Gastroesophageal sphincter (tissue), 4 donors: ENCODE results near the gene TBC1D24. TPM values are rescaled to one million over a fixed set of nuclear protein-coding genes. Genes with fewer than 3 reads are reported as not detected.

Source experiments
- ATAC-seq: fragments of 150-250 bp; one replicate; pipeline ENCODE4 v1.9.1; 2016; ENCODE audit warnings: mild to moderate bottlenecking, moderate library complexity
- H3K27ac ChIP-seq, 4 donors: fragments of 200-600 bp; sonication (generic) in 3 of 4; 1 replicate in 3 of 4; 2 replicates in 1 of 4; pipeline ENCODE4 v1.5.1; 2016 to 2019
- H3K27me3 ChIP-seq: fragments of 200-600 bp; sonication (generic); one replicate; pipeline ENCODE4 v1.5.1; 2019
- H3K36me3 ChIP-seq, 2 donors: fragments of 200-600 bp; sonication (generic); one replicate each; pipeline ENCODE4 v1.5.1; 2019; ENCODE audit warnings: control low read depth in 1 of 2
- H3K4me1 ChIP-seq, 3 donors: fragments of 200-600 bp; sonication (generic); 1 replicate in 2 of 3; 2 replicates in 1 of 3; pipeline ENCODE4 v1.5.1; 2016 to 2019; ENCODE audit warnings: control low read depth in 2 of 3
- H3K4me3 ChIP-seq, 2 donors: fragments of 200-600 bp; sonication (generic); one replicate each; pipeline ENCODE4 v1.5.1; 2019; ENCODE audit warnings: mild to moderate bottlenecking in 1 of 2, moderate library complexity in 1 of 2
- H3K9me3 ChIP-seq, 3 donors: fragments of 200-600 bp; sonication (generic); one replicate each; pipeline ENCODE4 v1.5.1; 2017 to 2019; ENCODE audit warnings: control low read depth in 2 of 3
- EP300 ChIP-seq: sonication (generic); formaldehyde crosslinking; IDR thresholded peaks from one replicate; pipeline ENCODE4 v1.6.1; 2017; ENCODE audit warnings: antibody characterized with exemption, mild to moderate bottlenecking
- POLR2A ChIP-seq, 2 donors: fragments of 450-650 bp; IDR thresholded peaks; one replicate each; pipeline ENCODE4 v1.6.1; 2017; ENCODE audit warnings: antibody characterized with exemption in 2 of 2, mild to moderate bottlenecking in 2 of 2, moderate library complexity in 1 of 2
- POLR2AphosphoS5 ChIP-seq: sonication (generic); formaldehyde crosslinking; IDR thresholded peaks from one replicate; pipeline ENCODE4 v1.6.1; 2017; ENCODE audit warnings: antibody characterized with exemption
- WGBS, 2 donors: methylation state at CpG; one replicate each; pipeline ENCODE4 v1.1.5; 2018; ENCODE audit warnings: low coverage in 1 of 2; 5-methylcytosine and 5-hydroxymethylcytosine counted together
- total RNA-seq, 4 donors: library from RNA; depleted of rRNA; stranded (reverse); fragments of >200 nt; gene quantifications; one replicate each; pipeline ENCODE4 v1.1.0, GENCODE V29; 2016
- TF ChIP-seq, protein P1 (sequence below), 4 experiments: fragments of 200-600 bp in 2 of 4; fragments of 450-650 bp in 2 of 4; sonication (generic) in 1 of 4; IDR thresholded peaks; one replicate each; pipeline ENCODE4 v1.5.1; 2017 to 2019; ENCODE audit warnings: antibody characterized with exemption in 4 of 4, mild to moderate bottlenecking in 2 of 4, moderate library complexity in 2 of 4

The TBC1D24 gene
- total RNA-seq, 4 donors from 2014 or later = 6.2 to 18.4 (median 14.2) TPM

DNA sequence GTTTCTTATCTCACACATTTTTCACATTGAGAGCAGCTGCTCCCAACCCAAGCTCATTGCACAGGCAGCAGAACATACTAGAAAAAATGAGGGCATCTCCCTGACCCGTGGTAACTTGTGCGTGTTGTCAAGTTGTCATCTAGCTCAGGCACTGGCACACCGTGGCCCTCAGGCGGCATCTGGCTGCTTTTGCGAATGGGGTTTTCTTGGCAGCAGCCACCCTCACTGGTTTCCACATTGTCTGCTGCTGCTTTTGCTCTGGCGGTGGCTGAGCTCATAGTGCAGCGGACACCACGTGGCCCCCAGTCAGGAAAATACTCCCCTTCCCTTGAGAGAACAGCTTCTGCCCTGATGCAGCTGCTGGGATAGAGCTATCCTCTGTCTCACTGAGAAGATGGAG is 24.4 kb upstream of the TBC1D24 start:
- 82 to 85% methylated on average over 4 to 5 of the region's 8 CpGs for WGBS, 2 donors
- no peak overlapping the region for H3K4me3 ChIP-seq
- H3K9me3 ChIP-seq = no peaks in the 10 kb centered on the region
- no peak for ATAC-seq
- H3K4me1 ChIP-seq = no peaks in the 10 kb centered on the region
- H3K27me3 ChIP-seq = no peaks in the 10 kb centered on the region
- H3K36me3 ChIP-seq = peaks cover 0 to 70% of the 10 kb centered on the region in 2 donors
- TF ChIP-seq POLR2A (IDR thresholded peaks at IDR 0.05) (no peak), POLR2AphosphoS5 (no peak), EP300 (no peak)
- TF ChIP-seq, protein P1, sequence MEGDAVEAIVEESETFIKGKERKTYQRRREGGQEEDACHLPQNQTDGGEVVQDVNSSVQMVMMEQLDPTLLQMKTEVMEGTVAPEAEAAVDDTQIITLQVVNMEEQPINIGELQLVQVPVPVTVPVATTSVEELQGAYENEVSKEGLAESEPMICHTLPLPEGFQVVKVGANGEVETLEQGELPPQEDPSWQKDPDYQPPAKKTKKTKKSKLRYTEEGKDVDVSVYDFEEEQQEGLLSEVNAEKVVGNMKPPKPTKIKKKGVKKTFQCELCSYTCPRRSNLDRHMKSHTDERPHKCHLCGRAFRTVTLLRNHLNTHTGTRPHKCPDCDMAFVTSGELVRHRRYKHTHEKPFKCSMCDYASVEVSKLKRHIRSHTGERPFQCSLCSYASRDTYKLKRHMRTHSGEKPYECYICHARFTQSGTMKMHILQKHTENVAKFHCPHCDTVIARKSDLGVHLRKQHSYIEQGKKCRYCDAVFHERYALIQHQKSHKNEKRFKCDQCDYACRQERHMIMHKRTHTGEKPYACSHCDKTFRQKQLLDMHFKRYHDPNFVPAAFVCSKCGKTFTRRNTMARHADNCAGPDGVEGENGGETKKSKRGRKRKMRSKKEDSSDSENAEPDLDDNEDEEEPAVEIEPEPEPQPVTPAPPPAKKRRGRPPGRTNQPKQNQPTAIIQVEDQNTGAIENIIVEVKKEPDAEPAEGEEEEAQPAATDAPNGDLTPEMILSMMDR (IDR thresholded peaks at IDR 0.05) = no peak
- H3K27ac ChIP-seq = no peak overlapping the region

DNA sequence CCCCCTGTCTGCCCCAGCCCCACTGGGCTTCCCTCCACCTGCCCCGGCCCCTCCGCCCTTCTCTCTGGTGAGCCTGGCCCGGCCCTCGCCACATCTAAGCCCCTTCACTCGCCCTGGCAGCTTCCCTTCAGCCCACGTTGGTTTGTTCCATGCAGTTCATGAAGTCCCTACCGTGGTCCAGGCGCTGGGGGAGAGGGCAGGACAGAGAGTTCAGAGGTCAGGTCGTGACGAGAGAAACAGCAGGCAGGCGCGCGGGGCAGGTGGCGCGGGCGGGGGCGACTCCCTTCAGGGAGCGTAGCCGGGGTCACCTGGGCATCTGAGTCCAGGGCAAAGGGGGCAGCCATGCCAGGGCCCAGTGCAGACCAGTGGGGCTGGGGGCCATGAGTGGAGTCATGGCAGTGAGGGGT is 23.9 kb upstream of the TBC1D24 start:
- Histone ChIP-seq H3K27me3 (no peaks in the 10 kb centered on the region), H3K27ac (no peak overlapping the region), H3K4me1 (no peaks in the 10 kb centered on the region), H3K9me3 (no peaks in the 10 kb centered on the region), H3K36me3 (peaks cover 0 to 68% of the 10 kb centered on the region in 2 donors), H3K4me3 (no peak overlapping the region)
- no peak for ATAC-seq
- WGBS, 2 donors = 89 to 90% methylated on average over 5 to 8 of the region's 19 CpGs
- TF ChIP-seq, protein P1 (IDR thresholded peaks at IDR 0.05) = no peak
- TF ChIP-seq POLR2AphosphoS5 (no peak), POLR2A (IDR thresholded peaks at IDR 0.05) (no peak), EP300 (no peak)

DNA sequence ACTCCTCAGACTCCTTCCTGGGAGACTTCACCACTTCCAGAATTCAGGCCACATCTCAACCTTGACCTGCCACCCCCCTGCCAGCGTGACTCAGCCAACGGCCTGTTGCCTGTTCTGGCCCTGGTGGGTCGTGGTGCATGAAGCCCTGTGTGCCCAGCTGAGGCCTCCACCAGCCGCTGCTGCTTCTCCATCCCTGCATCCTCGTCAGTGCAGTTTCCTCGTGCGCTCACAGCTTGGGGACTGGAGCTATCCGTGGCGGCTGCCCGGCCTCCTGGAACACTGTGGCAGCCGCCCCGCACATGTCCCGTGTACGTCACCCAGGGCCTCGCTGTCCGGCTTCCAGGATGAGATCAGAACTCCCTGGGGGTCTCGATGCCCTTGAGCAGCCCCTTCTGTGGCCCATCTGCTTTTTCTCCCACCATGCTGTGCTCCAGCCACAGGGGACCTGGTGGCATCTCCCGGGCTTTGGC is 23.0 kb upstream of the TBC1D24 start:
- Histone ChIP-seq H3K4me1 (no peaks in the 10 kb centered on the region), H3K27ac (no peak overlapping the region), H3K36me3 (peaks cover 0 to 68% of the 10 kb centered on the region in 2 donors), H3K4me3 (no peak overlapping the region), H3K27me3 (no peaks in the 10 kb centered on the region), H3K9me3 (no peaks in the 10 kb centered on the region)
- 83 to 97% methylated on average over 6 to 8 of the region's 18 CpGs for WGBS, 2 donors
- TF ChIP-seq EP300 = no peak
- TF ChIP-seq POLR2A (IDR thresholded peaks at IDR 0.05) = no peak
- TF ChIP-seq POLR2AphosphoS5 = no peak
- TF ChIP-seq, protein P1 (IDR thresholded peaks at IDR 0.05) = no peak
- ATAC-seq = no peak

DNA sequence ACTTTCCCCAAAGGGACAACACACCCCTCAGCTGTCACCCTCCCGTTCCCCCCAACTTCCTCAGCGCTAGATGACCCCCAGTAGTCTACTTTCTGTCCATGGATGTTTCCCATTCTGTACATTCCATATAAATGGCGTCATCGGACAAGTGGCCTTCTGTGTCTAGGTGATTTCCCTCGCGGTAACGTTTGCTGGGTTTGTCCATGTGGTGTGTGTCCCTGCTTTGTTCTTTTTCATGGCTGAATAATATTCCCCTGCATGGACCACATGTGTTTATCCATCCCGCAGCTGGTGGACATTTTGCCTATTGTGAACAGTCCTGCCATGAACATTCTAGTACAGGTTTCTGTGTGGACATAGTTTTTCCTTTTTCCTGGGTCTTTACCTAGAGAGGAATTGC is 22.3 kb upstream of the TBC1D24 start:
- H3K4me1 ChIP-seq = no peaks in the 10 kb centered on the region
- H3K36me3 ChIP-seq = peaks cover 0 to 65% of the 10 kb centered on the region in 2 donors
- H3K27me3 ChIP-seq = no peaks in the 10 kb centered on the region
- H3K27ac ChIP-seq = no peak overlapping the region
- ATAC-seq = no peak
- TF ChIP-seq EP300 (no peak), POLR2A (IDR thresholded peaks at IDR 0.05) (no peak), POLR2AphosphoS5 (no peak)
- TF ChIP-seq, protein P1 (IDR thresholded peaks at IDR 0.05) = no peak
- 89 to 94% methylated on average over 8 of the region's 8 CpGs for WGBS, 2 donors
- H3K9me3 ChIP-seq = no peaks in the 10 kb centered on the region
- H3K4me3 ChIP-seq = no peak overlapping the region

DNA sequence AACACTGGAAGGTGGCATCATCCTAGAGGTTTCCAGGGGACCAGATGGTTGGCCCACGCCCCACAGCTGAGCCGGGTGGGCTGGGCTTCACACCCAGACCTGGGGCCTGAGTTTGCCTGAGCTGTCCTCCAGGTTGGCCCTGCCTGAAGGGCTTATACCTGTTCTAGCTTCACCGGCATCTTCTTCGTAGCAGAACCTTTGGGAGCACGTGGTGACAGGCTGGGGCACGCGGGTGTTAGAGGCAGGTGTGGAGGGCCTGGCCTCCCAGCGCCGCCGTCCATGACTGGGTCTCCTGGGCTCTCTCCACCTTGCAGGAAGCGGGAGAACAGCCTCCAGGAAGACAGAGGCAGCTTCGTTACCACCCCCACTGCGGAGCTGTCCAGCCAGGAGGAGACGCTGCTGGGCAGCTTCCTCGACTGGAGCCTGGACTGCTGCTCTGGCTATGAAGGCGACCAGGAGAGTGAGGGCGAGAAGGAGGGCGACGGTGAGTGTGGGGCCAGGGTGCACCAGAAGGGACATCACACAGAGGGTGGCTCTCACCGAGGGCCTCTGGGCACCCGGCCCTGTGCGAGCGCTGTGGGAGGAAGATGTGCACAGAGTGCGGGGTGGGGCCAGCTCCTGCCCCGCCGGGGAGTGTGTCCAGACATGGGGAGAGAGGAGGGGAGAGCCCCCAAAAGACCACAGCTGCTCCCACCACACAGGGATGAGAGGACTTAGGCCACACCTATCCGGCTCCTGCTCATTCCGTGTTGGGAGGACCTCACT is 19.7 kb upstream of the TBC1D24 start:
- Histone ChIP-seq H3K4me1 (peaks cover 0 to 14% (median 7%) of the 10 kb centered on the region in 3 donors), H3K4me3 (no peak overlapping the region), H3K27ac (no peak overlapping the region), H3K9me3 (no peaks in the 10 kb centered on the region), H3K36me3 (peaks cover 0 to 43% of the 10 kb centered on the region in 2 donors), H3K27me3 (no peaks in the 10 kb centered on the region)
- TF ChIP-seq POLR2A (IDR thresholded peaks at IDR 0.05) = no peak
- TF ChIP-seq, protein P1 (IDR thresholded peaks at IDR 0.05) = no peak
- TF ChIP-seq EP300 = no peak
- TF ChIP-seq POLR2AphosphoS5 = no peak
- ATAC-seq = no peak
- WGBS, 2 donors = 100% methylated on average over 7 of the region's 28 CpGs; no CpG with 5 or more reads in 1 of the 2 donors
